HCT116 (cell line): ENCODE measurements around the gene CCS. TPM values are rescaled to one million over a fixed set of nuclear protein-coding genes. Genes with fewer than 3 reads are reported as not detected.
"Not testable (repeated sequence)": the region's sequence is repeated elsewhere in the genome, so short reads cannot be mapped to it uniquely, and the experiment has no call there.

Experiments used
- ATAC-seq: fragments of 200-7000 bp; cut with Tn5 transposase; 2 replicates; pipeline ENCODE4 v1.9.1; 2020; ENCODE audit warnings: mild to moderate bottlenecking, moderate library complexity
- BruUV-seq: library from RNA; stranded (reverse); fragments of 400-500 nt; replicated peaks from 2 replicates; lab custom pipeline; 2021; lab: Mats Ljungman, UMichigan
- CTCF ChIA-PET: fragments of 300-600 bp; sonication (Branson Sonifier 250); formaldehyde crosslinking; loops from one replicate; lab custom pipeline; 2021; ENCODE audit warnings: antibody characterized with exemption; lab: Charles Lee
- POLR2A ChIA-PET: fragments of 300-600, 350-600 bp; sonication (Branson Sonifier 250); formaldehyde crosslinking; loops from one replicate; lab custom pipeline; 2021; ENCODE audit warnings: antibody characterized with exemption; lab: Charles Lee
- RAD21 ChIA-PET, 2 experiments: fragments of 300-600 bp; sonication (Branson Sonifier 250); formaldehyde crosslinking; loops; one replicate each; lab custom pipeline; 2023; ENCODE audit warnings: low total read pairs in 2 of 2; ENCODE audit not compliant: uncharacterized antibody in 2 of 2, unreplicated experiment in 2 of 2, low non-redundant PET in 1 of 2; lab: Charles Lee
- DNase-seq: peaks from one replicate; pipeline ENCODE4 v3.0.0-alpha.2; 2010; ENCODE audit warnings: low read depth, low spot score
- H2AFZ ChIP-seq: fragments of 200-600 bp; shearing (Covaris generic), sonication (generic); 2 replicates; pipeline ENCODE4 v1.6.1; 2017; ENCODE audit warnings: low read depth, mixed run types, mixed read lengths, antibody characterized with exemption, low read length; ENCODE audit not compliant: poor library complexity, severe bottlenecking
- H3K27ac ChIP-seq: 2 replicates; pipeline ENCODE4 v1.5.1; 2012; ENCODE audit warnings: low read depth, low read length
- H3K27me3 ChIP-seq: fragments of 200-600 bp; sonication (generic); 2 replicates; pipeline ENCODE4 v1.6.1; 2016; ENCODE audit warnings: mixed run types, low read length, mixed read lengths; ENCODE audit not compliant: insufficient read depth
- H3K36me3 ChIP-seq, 2 experiments: fragments of 200-500 bp in 1 of 2; fragments of 200-600 bp in 1 of 2; sonication (Bioruptor generic) in 1 of 2; sonication (generic) in 1 of 2; 2 replicates each; pipeline versions ENCODE4 v1.5.1 to v1.6.1; 2014 to 2016; ENCODE audit warnings: low read length in 2 of 2, inconsistent platforms in 1 of 2, mixed read lengths in 1 of 2, mixed run types in 1 of 2; ENCODE audit not compliant: insufficient read depth in 2 of 2, control insufficient read depth in 1 of 2
- H3K4me1 ChIP-seq, 2 experiments: fragments of 200-600 bp in 1 of 2; sonication (generic) in 1 of 2; 2 replicates each; pipeline versions ENCODE4 v1.5.1 to v1.6.1; 2012 to 2017; ENCODE audit warnings: low read length in 2 of 2, inconsistent platforms in 1 of 2, mild to moderate bottlenecking in 1 of 2, mixed read lengths in 1 of 2, mixed run types in 1 of 2, moderate library complexity in 1 of 2; ENCODE audit not compliant: insufficient read depth in 2 of 2, control insufficient read depth in 1 of 2
- H3K4me2 ChIP-seq: fragments of 200-600 bp; sonication (generic); 2 replicates; pipeline ENCODE4 v1.6.1; 2017; ENCODE audit warnings: mixed run types, low read length, mixed read lengths
- H3K4me3 ChIP-seq, 2 experiments: fragments of 200-600 bp in 1 of 2; sonication (generic) in 1 of 2; replicated peaks in 1 of 2; 2 replicates each; pipeline ENCODE4 v1.5.1; 2011 to 2016; ENCODE audit warnings: low read length in 2 of 2, control low read depth in 1 of 2, low read depth in 1 of 2, mild to moderate bottlenecking in 1 of 2, mixed read lengths in 1 of 2, mixed run types in 1 of 2
- H3K79me2 ChIP-seq: fragments of 200-600 bp; sonication (generic); 2 replicates; pipeline ENCODE4 v1.6.1; 2017; ENCODE audit warnings: mild to moderate bottlenecking, mixed run types, low read length, moderate library complexity, mixed read lengths; ENCODE audit not compliant: insufficient read depth
- H3K9ac ChIP-seq: fragments of 200-600 bp; sonication (generic); 2 replicates; pipeline ENCODE4 v1.6.1; 2016; ENCODE audit warnings: low read length, mixed read lengths
- H3K9me2 ChIP-seq: fragments of 200-600 bp; sonication (generic), shearing (Covaris generic); 2 replicates; pipeline ENCODE4 v1.6.1; 2017; ENCODE audit warnings: mixed run types, mild to moderate bottlenecking, moderate library complexity; ENCODE audit not compliant: insufficient read depth
- H3K9me3 ChIP-seq, 2 experiments: fragments of 200-500 bp in 1 of 2; fragments of 200-600 bp in 1 of 2; sonication (Bioruptor generic) in 1 of 2; sonication (generic) in 1 of 2; 2 replicates each; pipeline ENCODE4 v1.6.1; 2014 to 2017; ENCODE audit warnings: low read length in 2 of 2, mixed read lengths in 2 of 2, inconsistent platforms in 1 of 2, low read depth in 1 of 2, mild to moderate bottlenecking in 1 of 2, mixed run types in 1 of 2, moderate library complexity in 1 of 2; ENCODE audit not compliant: control insufficient read depth in 1 of 2, insufficient read depth in 1 of 2
- H4K20me1 ChIP-seq: fragments of 200-600 bp; sonication (generic), shearing (Covaris generic); 2 replicates; pipeline ENCODE4 v1.6.1; 2017; ENCODE audit warnings: mixed run types, mild to moderate bottlenecking, moderate library complexity; ENCODE audit not compliant: insufficient read depth
- CBX3 ChIP-seq: IDR thresholded peaks from 2 replicates; pipeline ENCODE4 v1.6.1; 2012; ENCODE audit warnings: low read depth
- EGR1 ChIP-seq: IDR thresholded peaks from 2 replicates; pipeline ENCODE4 v1.6.1; 2012; ENCODE audit warnings: low read depth
- EZH2 ChIP-seq: fragments of 200-600 bp; sonication (generic); IDR thresholded peaks from 2 replicates; pipeline ENCODE4 v1.6.1; 2017; ENCODE audit warnings: antibody characterized with exemption, mixed run types
- EZH2phosphoT487 ChIP-seq: fragments of 200-600 bp; IDR thresholded peaks from 2 replicates; pipeline ENCODE4 v1.6.1; 2018; ENCODE audit warnings: antibody characterized with exemption, borderline replicate concordance
- JUND ChIP-seq: IDR thresholded peaks from 2 replicates; pipeline ENCODE4 v1.6.1; 2012
- POLR2A ChIP-seq: IDR thresholded peaks from 2 replicates; pipeline ENCODE4 v1.7.0; 2011; ENCODE audit warnings: borderline replicate concordance; ENCODE audit not compliant: insufficient read depth, insufficient read length; ENCODE audit errors: extremely low read depth
- POLR2AphosphoS5 ChIP-seq: IDR thresholded peaks from 2 replicates; pipeline ENCODE4 v1.6.1; 2011; ENCODE audit warnings: mild to moderate bottlenecking, low read depth, low read length, moderate library complexity
- RAD21 ChIP-seq: IDR thresholded peaks from 2 replicates; pipeline ENCODE4 v1.6.1; 2012; ENCODE audit warnings: low read depth, mild to moderate bottlenecking
- SIN3A ChIP-seq: IDR thresholded peaks from 2 replicates; pipeline ENCODE4 v1.6.1; 2012; ENCODE audit warnings: low read depth
- ZFX ChIP-seq: fragments of 450-650 bp; IDR thresholded peaks from 2 replicates; pipeline ENCODE4 v1.6.1; 2017
- intact Hi-C: fragments of 100-400 bp; cut with micrococcal nuclease; formaldehyde crosslinking; loops from 2 replicates; pipeline ENCODE4 v1.10.0; 2022
- total RNA-seq: library from RNA; stranded (reverse); gene quantifications from one replicate; pipeline ENCODE4 v1.2.1, GENCODE V29; 2021; ENCODE audit not compliant: unreplicated experiment
- TF ChIP-seq, protein P1 (sequence below): IDR thresholded peaks from 2 replicates; pipeline ENCODE4 v1.6.1; 2012; ENCODE audit warnings: low read depth
- TF ChIP-seq, protein P2 (sequence below): IDR thresholded peaks from 2 replicates; pipeline ENCODE4 v1.6.1; 2012

CCS gene
- total RNA-seq, 1 experiment from 2014 or later = 40.6 TPM

DNA sequence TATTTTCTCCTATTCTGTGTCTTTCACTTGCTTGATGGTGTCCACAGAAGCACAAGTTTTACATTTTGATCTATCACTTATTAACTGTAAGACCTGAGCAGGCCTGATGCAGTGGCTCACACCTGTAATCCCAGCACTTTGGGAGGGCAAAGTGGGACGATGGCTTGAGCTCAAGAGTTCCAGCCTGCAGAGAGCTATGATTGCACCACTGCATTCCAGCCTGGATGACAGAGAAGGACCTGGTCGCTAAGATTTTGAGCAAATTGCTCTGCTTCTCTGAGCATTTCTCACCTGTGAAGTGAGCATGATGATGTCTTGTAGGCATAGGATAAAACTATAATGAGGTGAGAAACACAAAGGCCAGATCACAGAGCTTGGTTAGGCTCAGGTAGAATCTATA lies 6.8 kb upstream of the CCS start (continued):
- TF ChIP-seq, protein P1, sequence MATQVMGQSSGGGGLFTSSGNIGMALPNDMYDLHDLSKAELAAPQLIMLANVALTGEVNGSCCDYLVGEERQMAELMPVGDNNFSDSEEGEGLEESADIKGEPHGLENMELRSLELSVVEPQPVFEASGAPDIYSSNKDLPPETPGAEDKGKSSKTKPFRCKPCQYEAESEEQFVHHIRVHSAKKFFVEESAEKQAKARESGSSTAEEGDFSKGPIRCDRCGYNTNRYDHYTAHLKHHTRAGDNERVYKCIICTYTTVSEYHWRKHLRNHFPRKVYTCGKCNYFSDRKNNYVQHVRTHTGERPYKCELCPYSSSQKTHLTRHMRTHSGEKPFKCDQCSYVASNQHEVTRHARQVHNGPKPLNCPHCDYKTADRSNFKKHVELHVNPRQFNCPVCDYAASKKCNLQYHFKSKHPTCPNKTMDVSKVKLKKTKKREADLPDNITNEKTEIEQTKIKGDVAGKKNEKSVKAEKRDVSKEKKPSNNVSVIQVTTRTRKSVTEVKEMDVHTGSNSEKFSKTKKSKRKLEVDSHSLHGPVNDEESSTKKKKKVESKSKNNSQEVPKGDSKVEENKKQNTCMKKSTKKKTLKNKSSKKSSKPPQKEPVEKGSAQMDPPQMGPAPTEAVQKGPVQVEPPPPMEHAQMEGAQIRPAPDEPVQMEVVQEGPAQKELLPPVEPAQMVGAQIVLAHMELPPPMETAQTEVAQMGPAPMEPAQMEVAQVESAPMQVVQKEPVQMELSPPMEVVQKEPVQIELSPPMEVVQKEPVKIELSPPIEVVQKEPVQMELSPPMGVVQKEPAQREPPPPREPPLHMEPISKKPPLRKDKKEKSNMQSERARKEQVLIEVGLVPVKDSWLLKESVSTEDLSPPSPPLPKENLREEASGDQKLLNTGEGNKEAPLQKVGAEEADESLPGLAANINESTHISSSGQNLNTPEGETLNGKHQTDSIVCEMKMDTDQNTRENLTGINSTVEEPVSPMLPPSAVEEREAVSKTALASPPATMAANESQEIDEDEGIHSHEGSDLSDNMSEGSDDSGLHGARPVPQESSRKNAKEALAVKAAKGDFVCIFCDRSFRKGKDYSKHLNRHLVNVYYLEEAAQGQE = no peak
- TF ChIP-seq POLR2A (no peak), ZFX (no peak), SIN3A (no peak), EZH2 (no peak), RAD21 (no peak), EGR1 (no peak), POLR2AphosphoS5 (no peak), JUND (no peak), EZH2phosphoT487 (no peak), CBX3 (no peak)
- TF ChIP-seq, protein P2, sequence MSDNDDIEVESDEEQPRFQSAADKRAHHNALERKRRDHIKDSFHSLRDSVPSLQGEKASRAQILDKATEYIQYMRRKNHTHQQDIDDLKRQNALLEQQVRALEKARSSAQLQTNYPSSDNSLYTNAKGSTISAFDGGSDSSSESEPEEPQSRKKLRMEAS = no peak

DNA sequence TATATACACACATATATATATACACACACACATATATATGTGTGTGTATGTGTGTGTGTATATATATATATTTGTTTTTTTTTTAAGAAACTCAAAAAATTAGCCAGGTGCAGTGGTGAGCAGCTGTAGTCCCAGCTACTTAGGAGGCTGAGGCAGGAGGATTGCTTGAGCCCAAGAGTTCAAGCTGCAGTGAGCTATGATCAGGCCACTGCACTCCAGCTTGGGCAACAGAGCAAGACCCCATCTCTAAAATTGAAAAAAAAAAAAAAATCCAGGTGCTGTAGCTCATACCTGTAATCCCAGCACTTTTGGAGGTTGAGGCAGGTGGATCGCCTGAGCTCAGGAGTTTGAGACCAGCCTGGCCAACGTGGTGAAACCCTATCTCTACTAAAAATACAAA lies 3.7 kb upstream of the CCS start:
- H3K9ac ChIP-seq, H3K36me3 ChIP-seq, H3K4me2 ChIP-seq, BruUV-seq, H3K27me3 ChIP-seq, H3K9me2 ChIP-seq, H2AFZ ChIP-seq, H4K20me1 ChIP-seq, RAD21 ChIA-PET, H3K4me3 ChIP-seq, CTCF ChIA-PET, ATAC-seq, H3K27ac ChIP-seq, DNase-seq, H3K79me2 ChIP-seq, POLR2A ChIA-PET, intact Hi-C loops, H3K9me3 ChIP-seq: not testable (repeated sequence)
- H3K4me1 ChIP-seq = peaks cover 4 to 20% of the 10 kb centered on the region in 2 experiments
